ENCODE measurements around the gene GPR15LG.

The GPR15LG gene

GRCh38 chr10:84211566-84211965 lies 38.0 kb downstream of the GPR15LG start:
- no peaks in the 10 kb centered on the region for H4K20me1 ChIP-seq (ENCODE audit: low read depth, low read length)
- no peaks in the 10 kb centered on the region for H3K36me3 ChIP-seq (ENCODE audit: low read length)
- H3K9ac ChIP-seq (ENCODE audit: low read length), result no peak overlapping the region
- H3K79me2 ChIP-seq (ENCODE audit: insufficient read depth, low read length), result no peaks in the 10 kb centered on the region
- no peaks in the 10 kb centered on the region for H3F3A ChIP-seq (ENCODE audit: insufficient read depth)
- no peaks in the 10 kb centered on the region for H3K9me3 ChIP-seq (ENCODE audit: insufficient read depth, low read length)
- no peak overlapping the region for H3K4me2 ChIP-seq (ENCODE audit: low read depth, low read length, poor library complexity, severe bottlenecking)
- no peak overlapping the region for H2AFZ ChIP-seq (ENCODE audit: low read depth, low read length, severe bottlenecking)
- TF ChIP-seq CTCF (IDR thresholded peaks at IDR 0.05; ENCODE audit: insufficient read depth, low read length, poor library complexity, severe bottlenecking) (no peak), EZH2phosphoT487 (conservative IDR thresholded peaks at IDR 0.05; ENCODE audit: low read length) (no peak)
- no peaks in the 10 kb centered on the region for H3K9me2 ChIP-seq (replicated peaks; ENCODE audit: insufficient read depth, low read length)
- H3K27me3 ChIP-seq (ENCODE audit: low read length), result no peaks in the 10 kb centered on the region
- H3K4me3 ChIP-seq (ENCODE audit: insufficient read depth, low read length, poor library complexity, severe bottlenecking), result no peak overlapping the region
- H3K27ac ChIP-seq (ENCODE audit: low read depth, low read length), result no peak overlapping the region

DNA sequence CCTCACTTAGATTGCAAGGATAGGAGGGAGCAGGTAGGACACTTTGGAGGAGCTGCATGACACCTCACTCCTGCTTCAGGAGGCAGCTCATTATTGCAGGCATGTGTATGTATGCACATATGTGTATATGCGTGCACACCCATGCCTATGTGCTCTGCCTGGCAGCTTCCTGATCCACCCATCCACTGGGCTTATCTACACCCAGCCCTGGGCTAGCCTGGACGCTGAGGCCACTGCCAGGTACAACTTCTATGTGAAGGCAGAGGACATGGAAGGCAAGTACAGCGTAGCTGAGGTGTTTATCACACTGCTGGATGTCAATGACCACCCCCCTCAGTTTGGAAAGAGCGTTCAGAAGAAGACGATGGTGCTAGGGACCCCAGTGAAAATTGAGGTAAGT lies 38.4 kb downstream of the GPR15LG start:
- no peak for TF ChIP-seq CTCF (IDR thresholded peaks at IDR 0.05; ENCODE audit: insufficient read depth, low read length, poor library complexity, severe bottlenecking)
- Histone ChIP-seq H3K9me3 (ENCODE audit: insufficient read depth, low read length) (no peaks in the 10 kb centered on the region), H3K4me3 (ENCODE audit: insufficient read depth, low read length, poor library complexity, severe bottlenecking) (no peak overlapping the region), H4K20me1 (ENCODE audit: low read depth, low read length) (no peaks in the 10 kb centered on the region), H3K27ac (ENCODE audit: low read depth, low read length) (no peak overlapping the region), H3K79me2 (ENCODE audit: insufficient read depth, low read length) (no peaks in the 10 kb centered on the region), H2AFZ (ENCODE audit: low read depth, low read length, severe bottlenecking) (no peak overlapping the region), H3K9me2 (replicated peaks; ENCODE audit: insufficient read depth, low read length) (no peaks in the 10 kb centered on the region), H3K36me3 (ENCODE audit: low read length) (no peaks in the 10 kb centered on the region), H3F3A (ENCODE audit: insufficient read depth) (no peaks in the 10 kb centered on the region), H3K9ac (ENCODE audit: low read length) (no peak overlapping the region), H3K27me3 (ENCODE audit: low read length) (no peaks in the 10 kb centered on the region), H3K4me2 (ENCODE audit: low read depth, low read length, poor library complexity, severe bottlenecking) (no peak overlapping the region)

DNA sequence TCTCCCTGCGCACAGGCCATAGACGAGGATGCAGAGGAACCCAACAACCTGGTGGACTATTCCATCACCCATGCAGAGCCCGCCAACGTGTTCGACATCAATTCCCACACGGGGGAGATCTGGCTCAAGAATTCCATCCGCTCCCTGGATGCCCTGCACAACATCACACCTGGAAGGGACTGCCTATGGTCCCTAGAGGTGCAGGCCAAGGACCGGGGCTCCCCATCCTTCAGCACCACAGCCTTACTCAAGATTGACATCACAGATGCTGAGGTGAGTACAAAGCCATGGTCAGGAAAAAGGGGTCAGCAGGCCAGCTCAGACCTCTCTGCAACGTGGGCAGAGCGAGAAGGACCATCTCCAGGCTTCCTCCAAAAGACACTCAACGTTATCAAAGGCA lies 39.5 kb downstream of the GPR15LG start:
- TF ChIP-seq EZH2phosphoT487 (conservative IDR thresholded peaks at IDR 0.05; ENCODE audit: low read length), result no peak
- no peak for TF ChIP-seq CTCF (IDR thresholded peaks at IDR 0.05; ENCODE audit: insufficient read depth, low read length, poor library complexity, severe bottlenecking)
- H4K20me1 ChIP-seq (ENCODE audit: low read depth, low read length), result no peaks in the 10 kb centered on the region
- no peak overlapping the region for H2AFZ ChIP-seq (ENCODE audit: low read depth, low read length, severe bottlenecking)
- no peak overlapping the region for H3K4me3 ChIP-seq (ENCODE audit: insufficient read depth, low read length, poor library complexity, severe bottlenecking)
- H3K9me3 ChIP-seq (ENCODE audit: insufficient read depth, low read length), result no peaks in the 10 kb centered on the region
- H3K36me3 ChIP-seq (ENCODE audit: low read length), result no peaks in the 10 kb centered on the region
- H3K27ac ChIP-seq (ENCODE audit: low read depth, low read length), result no peak overlapping the region
- no peaks in the 10 kb centered on the region for H3F3A ChIP-seq (ENCODE audit: insufficient read depth)
- H3K79me2 ChIP-seq (ENCODE audit: insufficient read depth, low read length), result no peaks in the 10 kb centered on the region
- no peak overlapping the region for H3K9ac ChIP-seq (ENCODE audit: low read length)
- H3K9me2 ChIP-seq (replicated peaks; ENCODE audit: insufficient read depth, low read length), result no peaks in the 10 kb centered on the region
- no peak overlapping the region for H3K4me2 ChIP-seq (ENCODE audit: low read depth, low read length, poor library complexity, severe bottlenecking)
- H3K27me3 ChIP-seq (ENCODE audit: low read length), result no peaks in the 10 kb centered on the region

All from SU-DHL-6 (cell line).